Right atrium auricular region (tissue), 2 donors: Measurements from ENCODE around the gene AHCYL2. TPM values are rescaled to one million over a fixed set of nuclear protein-coding genes. Genes with fewer than 3 reads are reported as not detected.
A peak's percentile ranks its signal among the peaks of the same experiment; 100 is the strongest.

ENCODE experiments used
- DNase-seq: peaks from one replicate; pipeline ENCODE4 v3.0.0-alpha.2; 2019; ENCODE audit warnings: low spot score
- H3K27ac ChIP-seq, 2 donors: fragments of 200-600 bp; sonication (generic); 1 replicate in 1 of 2; 2 replicates in 1 of 2; pipeline ENCODE4 v1.5.1; 2016 to 2019
- H3K27me3 ChIP-seq, 2 donors: fragments of 200-600 bp; sonication (generic); one replicate each; pipeline versions ENCODE4 v1.5.1 to v1.6.0; 2017 to 2019
- H3K36me3 ChIP-seq: fragments of 200-600 bp; sonication (generic); one replicate; pipeline ENCODE4 v1.5.1; 2016
- H3K4me1 ChIP-seq, 2 donors: fragments of 200-600 bp; sonication (generic); one replicate each; pipeline versions ENCODE4 v1.5.1 to v1.6.0; 2017 to 2019
- H3K4me3 ChIP-seq, 2 donors: fragments of 200-600 bp; sonication (generic); 1 replicate in 1 of 2; 2 replicates in 1 of 2; pipeline ENCODE4 v1.5.1; 2017 to 2019; ENCODE audit warnings: mild to moderate bottlenecking in 1 of 2, moderate library complexity in 1 of 2
- H3K9me3 ChIP-seq, 2 donors: fragments of 200-600 bp; sonication (generic); one replicate each; pipeline ENCODE4 v1.5.1; 2019
- total RNA-seq, 2 donors: library from RNA; depleted of rRNA; stranded (reverse); fragments of >200 nt; gene quantifications; one replicate each; pipeline ENCODE4 v1.1.0, GENCODE V29; 2016
- TF ChIP-seq, protein P1 (sequence below), 2 donors: fragments of 200-600 bp; sonication (generic); IDR thresholded peaks; one replicate each; pipeline ENCODE4 v1.5.1; 2019; ENCODE audit warnings: antibody characterized with exemption in 2 of 2

The AHCYL2 gene
- total RNA-seq, 2 donors from 2014 or later, result 5.6 to 6.5 TPM

DNA sequence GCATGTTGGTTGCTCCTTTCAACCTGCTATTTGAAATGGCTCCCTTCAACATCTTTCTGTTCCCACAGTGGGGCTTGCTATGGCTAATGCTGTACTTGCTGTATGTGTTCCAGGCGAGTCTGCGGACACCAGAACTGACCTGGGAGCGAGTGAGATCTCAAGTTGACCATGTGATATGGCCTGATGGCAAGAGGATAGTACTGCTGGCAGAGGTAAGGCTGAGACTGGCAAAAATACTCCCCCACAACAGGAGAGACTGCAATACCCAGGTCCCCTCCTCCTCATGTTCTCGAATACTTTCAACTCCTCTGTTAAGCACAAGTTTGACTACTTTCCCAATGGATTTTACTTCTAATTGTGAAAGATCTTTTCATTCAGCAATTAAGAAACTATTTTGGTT lies 197.9 kb downstream of the AHCYL2 start:
- peak overlapping the region in 1 of 2 donors; percentile 57 for H3K27ac ChIP-seq
- no peak for DNase-seq
- H3K27me3 ChIP-seq, result no peaks in the 10 kb centered on the region
- H3K4me1 ChIP-seq, result no peaks in the 10 kb centered on the region
- TF ChIP-seq, protein P1, sequence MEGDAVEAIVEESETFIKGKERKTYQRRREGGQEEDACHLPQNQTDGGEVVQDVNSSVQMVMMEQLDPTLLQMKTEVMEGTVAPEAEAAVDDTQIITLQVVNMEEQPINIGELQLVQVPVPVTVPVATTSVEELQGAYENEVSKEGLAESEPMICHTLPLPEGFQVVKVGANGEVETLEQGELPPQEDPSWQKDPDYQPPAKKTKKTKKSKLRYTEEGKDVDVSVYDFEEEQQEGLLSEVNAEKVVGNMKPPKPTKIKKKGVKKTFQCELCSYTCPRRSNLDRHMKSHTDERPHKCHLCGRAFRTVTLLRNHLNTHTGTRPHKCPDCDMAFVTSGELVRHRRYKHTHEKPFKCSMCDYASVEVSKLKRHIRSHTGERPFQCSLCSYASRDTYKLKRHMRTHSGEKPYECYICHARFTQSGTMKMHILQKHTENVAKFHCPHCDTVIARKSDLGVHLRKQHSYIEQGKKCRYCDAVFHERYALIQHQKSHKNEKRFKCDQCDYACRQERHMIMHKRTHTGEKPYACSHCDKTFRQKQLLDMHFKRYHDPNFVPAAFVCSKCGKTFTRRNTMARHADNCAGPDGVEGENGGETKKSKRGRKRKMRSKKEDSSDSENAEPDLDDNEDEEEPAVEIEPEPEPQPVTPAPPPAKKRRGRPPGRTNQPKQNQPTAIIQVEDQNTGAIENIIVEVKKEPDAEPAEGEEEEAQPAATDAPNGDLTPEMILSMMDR (IDR thresholded peaks at IDR 0.05), result no peak
- no peak overlapping the region for H3K4me3 ChIP-seq
- no peaks in the 10 kb centered on the region for H3K9me3 ChIP-seq
- no peaks in the 10 kb centered on the region for H3K36me3 ChIP-seq

DNA sequence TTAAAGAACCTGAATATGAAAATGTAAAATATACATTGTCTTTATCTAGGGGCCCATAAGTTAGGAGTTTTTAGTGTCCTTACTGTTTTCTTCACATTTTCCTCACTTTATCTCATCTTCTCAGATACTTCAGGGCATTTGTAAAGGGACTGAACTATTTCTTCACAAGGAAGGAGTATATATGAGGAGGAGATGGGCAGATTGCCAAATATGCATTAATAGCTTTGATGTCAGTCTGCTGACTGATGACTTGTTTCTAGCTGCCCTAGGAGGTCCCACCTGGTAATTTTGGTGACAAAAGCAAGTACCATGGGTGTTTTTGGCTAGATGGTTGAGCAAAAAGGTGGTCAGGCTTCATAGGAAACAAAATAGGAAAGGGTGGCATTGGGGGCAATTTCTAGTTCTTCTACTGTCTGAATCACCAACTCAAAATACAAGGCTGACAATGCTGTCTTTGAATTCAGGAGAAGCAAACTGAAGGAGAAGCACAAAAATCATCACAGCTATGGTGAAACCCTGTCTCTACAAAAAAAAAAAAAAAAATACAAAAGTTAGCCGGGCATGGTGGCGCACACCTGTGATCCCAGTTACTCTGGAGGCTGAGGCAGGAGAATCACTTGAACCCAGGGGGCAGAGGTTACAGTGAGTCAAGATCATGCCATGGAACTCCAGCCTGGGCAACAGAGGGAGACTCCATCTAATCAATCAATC lies 199.0 kb downstream of the AHCYL2 start:
- Histone ChIP-seq H3K4me3 (no peak overlapping the region), H3K9me3 (no peaks in the 10 kb centered on the region), H3K36me3 (no peaks in the 10 kb centered on the region), H3K4me1 (no peaks in the 10 kb centered on the region), H3K27ac (no peak overlapping the region), H3K27me3 (no peaks in the 10 kb centered on the region)
- TF ChIP-seq, protein P1 (IDR thresholded peaks at IDR 0.05), result no peak
- no peak for DNase-seq

DNA sequence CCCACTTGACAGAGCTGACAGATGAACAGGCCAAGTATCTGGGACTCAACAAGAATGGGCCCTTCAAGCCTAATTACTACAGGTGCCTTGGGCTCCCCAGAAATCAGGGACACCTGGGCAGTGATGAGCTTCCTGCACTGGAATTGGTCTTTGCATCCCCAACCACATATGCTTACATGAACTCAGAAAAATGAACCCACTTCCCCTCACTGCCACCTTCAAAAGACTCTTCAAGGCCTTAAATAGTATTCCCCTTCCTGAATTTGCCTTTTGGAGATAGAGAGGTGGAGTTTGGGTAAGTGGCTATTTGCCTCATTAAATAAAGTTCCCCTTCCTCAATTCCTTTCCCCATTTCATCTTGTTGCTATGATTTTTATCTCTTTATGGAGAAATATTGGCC lies 201.7 kb downstream of the AHCYL2 start:
- DNase-seq, result no peak
- no peak overlapping the region for H3K27ac ChIP-seq
- TF ChIP-seq, protein P1 (IDR thresholded peaks at IDR 0.05), result no peak
- H3K4me3 ChIP-seq, result no peak overlapping the region
- no peaks in the 10 kb centered on the region for H3K27me3 ChIP-seq
- no peaks in the 10 kb centered on the region for H3K9me3 ChIP-seq
- no peaks in the 10 kb centered on the region for H3K4me1 ChIP-seq
- no peaks in the 10 kb centered on the region for H3K36me3 ChIP-seq

DNA sequence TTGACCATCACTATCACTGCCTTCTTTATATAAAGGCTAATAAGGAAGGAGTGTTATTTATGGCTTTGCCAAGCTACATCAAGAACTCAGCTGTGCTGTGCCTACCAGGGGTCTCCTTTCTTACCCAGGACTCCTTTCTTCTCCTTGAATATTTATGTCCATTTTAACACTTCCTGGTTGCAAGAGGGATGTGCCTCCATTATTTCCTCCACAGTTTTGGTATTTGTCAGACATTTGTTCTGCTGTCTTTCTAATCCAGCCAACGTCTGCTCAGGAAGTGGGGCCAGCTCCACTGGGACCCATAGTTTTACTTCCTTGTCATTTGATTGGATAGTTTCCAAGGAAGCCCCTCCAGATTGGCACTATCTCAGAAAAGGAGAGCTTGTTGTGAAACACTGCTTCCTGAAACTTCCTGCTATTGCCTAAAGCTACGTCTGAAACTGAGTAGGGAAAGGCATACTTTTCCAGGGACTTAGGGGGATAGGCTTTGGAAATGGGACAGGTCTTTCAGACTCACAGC lies 202.8 kb downstream of the AHCYL2 start:
- H3K4me1 ChIP-seq, result no peaks in the 10 kb centered on the region
- no peak for DNase-seq
- no peak overlapping the region for H3K27ac ChIP-seq
- H3K36me3 ChIP-seq, result no peaks in the 10 kb centered on the region
- no peaks in the 10 kb centered on the region for H3K27me3 ChIP-seq
- TF ChIP-seq, protein P1 (IDR thresholded peaks at IDR 0.05), result no peak
- H3K9me3 ChIP-seq, result no peaks in the 10 kb centered on the region
- H3K4me3 ChIP-seq, result no peak overlapping the region

DNA sequence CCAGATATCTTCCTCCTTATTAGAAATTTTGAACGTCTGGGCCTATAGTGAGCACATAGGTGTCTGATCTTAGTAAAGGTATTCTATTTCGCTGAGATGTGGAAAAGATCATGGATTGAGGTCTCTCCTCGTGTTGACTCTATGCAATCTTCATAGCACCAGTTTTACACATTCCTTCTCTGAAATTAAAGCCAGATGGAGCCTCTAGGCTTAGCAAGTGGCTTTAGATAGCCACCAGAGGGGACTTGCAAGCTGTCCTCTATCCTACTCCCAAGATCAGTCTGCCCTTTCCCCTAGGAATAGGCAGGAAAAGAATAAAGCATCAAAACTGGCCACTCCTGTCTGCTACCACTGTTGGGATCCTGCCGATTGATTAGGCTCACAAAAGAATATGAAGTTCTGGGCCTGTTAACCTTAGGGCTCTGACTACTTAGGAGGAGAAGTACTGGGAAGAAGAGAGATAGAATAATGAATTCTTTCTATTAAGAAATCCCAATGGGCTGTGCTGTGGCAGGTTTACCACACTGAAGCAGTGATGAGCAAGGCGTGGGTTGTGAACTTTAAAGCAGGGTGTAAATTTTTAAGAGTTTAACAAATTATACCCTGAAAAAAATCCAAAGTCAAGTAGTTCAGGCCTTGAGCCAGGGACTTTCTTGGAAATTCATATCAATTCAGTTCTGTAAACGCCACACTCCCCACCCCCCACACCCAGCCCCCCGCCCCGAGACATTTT lies 207.2 kb downstream of the AHCYL2 start:
- H3K4me1 ChIP-seq, result peaks cover 0 to 17% of the 10 kb centered on the region in 2 donors
- DNase-seq, result no peak
- TF ChIP-seq, protein P1 (IDR thresholded peaks at IDR 0.05), result no peak
- no peaks in the 10 kb centered on the region for H3K36me3 ChIP-seq
- no peaks in the 10 kb centered on the region for H3K9me3 ChIP-seq
- no peak overlapping the region for H3K27ac ChIP-seq
- H3K4me3 ChIP-seq, result no peak overlapping the region
- H3K27me3 ChIP-seq, result no peaks in the 10 kb centered on the region
